ENCODE results near the gene ACTR1A.
"Not testable (repeated sequence)": the region's sequence is repeated elsewhere in the genome, so short reads cannot be mapped to it uniquely, and the experiment has no call there.

Gene ACTR1A

DNA sequence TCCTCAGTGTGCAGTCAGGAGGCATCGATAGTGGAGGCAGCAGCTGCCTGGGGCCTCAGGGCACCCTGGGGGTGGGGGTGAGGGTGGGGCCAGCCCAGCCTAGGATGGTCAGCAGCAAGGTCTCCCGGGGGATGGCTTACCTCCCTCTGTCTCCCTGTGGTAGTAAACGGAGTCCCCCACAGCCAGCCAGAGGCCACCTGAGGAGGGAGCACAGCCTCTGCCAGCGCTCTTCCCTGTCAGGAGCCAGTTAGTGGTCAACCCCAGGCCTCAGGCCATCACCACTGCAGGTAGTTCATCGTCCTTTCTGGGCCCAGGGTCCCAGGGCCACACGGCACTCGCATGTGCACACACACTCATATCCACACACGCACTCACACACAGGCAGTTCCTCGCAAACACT, 22.1 kb downstream of the ACTR1A start:
- no peak for DNase-seq

DNA sequence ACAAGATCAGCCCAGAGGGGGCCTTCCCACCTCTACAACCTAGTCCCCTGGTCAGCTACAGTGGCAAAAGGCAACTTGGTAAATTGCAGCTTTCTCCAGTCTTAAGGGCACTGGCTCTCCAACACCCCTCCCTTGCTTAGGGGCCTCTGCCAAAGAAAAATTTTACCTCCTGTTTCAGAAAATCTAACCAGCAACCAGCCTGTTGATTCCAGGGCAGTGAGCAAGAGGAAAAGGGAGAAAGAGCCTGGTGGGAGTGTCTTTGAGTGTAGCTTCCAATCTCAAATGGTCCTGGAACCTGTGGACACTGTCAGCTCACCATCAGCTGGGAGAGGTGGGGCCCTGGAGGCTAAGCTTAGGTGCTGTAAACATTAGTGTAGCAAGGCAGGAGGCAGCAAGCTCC, 22.9 kb downstream of the ACTR1A start:
- no peak for DNase-seq

DNA sequence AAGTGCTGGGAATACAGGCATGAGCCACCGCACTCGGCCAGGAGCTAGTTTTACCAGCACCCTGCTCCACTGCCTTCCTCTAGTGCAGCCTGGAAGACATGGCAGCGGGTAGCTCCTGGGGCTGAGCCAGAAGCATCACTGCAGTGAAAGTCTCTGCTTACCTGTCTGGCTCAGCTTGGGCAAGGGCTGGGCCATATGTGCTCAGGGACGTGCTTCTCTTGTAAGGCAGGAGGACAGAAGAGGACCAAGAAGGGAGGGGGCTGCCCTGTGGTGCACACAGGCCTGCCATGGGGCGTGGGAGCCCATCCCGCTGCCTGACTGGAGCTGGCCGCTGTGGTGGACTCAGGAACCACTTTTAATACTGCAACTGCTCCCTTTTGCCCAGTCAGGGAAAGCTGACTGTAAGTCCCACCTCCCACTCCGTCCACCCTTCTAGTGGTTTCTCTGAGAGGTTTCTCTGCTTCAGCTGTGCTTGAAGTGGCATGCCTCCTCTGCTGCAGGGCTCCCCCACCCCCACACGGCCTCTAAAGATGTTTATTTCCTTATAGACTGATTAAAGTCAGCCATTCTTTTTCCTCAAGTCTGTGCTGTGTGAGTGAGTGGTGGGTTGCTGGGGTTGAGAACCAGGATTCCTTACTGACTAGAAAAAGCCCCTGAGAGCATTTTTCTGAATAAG, 25.9 kb downstream of the ACTR1A start:
- no peak for DNase-seq

DNA sequence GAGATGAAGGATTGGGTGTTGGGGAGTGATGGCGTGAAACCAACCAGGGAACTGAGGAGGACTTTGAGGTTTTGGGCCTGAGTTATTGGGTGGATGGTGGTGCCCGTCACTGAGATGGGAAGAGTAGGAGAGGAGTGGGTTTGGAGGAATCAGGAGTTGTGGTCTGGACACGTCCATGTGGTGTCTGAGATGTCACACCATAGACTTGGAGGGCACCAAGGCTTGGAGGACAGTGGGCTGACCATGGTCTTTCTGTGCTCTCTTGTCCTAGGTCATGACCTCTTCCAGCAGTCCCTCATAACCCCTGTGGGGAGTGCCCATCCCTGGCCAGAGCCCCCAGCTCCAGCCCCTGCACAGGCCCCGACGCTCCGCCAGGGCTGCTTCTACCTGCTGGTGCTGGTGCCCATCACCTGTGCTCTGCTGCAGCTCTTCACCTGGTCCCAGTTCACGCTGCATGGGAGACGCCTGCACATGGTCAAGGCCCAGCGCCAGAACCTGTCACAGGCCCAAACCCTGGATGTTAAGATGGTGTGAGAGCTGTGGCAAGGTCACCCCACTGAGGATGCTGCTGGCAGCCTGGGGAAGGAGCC, 27.0 kb downstream of the ACTR1A start:
- no peak for DNase-seq

DNA sequence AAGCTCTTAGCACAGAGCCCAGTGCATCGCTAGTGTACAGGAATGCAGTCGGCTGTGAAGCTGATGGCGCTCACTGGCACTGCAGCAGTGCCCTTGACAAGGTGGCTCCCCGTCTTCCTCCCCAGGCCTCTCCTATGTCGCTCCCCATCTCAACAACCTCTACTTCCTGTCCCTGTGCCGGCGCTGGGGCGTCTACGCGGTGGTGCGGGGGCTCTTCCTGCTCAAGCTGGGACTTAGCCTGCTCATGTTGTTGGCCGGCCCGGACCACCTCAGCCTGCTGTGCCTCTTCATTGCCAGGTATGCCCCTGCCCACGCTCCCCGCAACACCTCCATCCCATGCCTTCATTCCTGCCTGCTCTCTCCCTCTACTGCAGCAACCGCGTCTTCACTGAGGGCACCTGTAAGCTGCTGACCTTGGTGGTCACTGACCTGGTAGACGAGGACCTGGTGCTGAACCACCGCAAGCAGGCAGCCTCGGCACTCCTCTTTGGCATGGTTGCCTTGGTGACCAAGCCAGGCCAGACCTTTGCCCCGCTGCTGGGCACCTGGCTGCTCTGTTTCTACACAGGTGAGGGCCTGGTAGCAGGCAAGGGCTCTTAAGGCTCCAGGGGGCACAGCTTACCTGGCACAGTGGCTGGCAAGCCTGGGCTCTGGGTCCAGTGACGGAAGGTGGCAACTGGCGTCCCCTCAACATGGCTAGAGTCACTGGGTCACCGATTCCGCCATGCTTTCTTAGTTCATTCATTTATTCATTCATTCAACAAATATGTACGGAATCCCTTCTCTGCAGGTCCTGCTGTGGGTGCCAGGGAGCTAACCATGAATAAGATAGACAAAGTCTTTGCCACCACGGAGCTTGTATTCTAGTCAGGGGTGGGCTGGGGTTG, 28.8 kb downstream of the ACTR1A start:
- DNase-seq, result no peak

DNA sequence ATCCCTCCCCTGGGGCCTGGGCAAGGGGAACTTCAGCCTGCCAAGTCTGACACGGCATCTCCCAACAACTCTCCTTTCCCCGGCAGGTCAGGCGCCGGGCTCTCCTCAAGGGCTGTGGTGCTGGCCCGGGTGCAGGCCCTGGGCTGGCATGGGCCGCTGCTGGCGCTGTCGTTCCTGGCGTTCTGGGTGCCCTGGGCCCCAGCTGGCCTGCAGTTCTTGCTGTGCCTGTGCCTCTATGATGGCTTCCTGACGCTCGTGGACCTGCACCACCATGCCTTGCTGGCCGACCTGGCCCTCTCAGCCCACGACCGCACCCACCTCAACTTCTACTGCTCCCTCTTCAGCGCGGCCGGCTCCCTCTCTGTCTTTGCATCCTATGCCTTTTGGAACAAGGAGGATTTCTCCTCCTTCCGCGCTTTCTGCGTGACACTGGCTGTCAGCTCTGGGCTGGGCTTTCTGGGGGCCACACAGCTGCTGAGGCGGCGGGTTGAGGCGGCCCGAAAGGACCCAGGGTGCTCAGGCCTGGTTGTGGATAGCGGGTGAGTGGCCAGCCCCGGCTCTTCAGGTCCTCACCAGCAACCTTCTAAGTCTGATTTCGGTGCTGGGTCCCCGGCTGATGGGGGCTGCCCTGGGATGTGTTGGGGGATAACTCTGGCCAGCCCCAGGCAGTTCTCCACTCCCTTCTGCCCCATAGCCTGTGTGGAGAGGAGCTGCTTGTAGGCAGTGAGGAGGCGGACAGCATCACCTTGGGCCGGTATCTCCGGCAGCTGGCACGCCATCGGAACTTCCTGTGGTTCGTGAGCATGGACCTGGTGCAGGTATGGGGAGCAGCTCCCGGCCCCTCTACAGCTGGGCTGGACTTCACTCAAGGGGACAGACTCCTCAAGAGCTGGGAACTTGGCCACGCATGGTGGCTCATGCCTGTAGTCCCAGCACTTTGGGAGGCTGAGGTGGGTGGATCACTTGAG, 31.6 kb downstream of the ACTR1A start:
- DNase-seq, result no peak

DNA sequence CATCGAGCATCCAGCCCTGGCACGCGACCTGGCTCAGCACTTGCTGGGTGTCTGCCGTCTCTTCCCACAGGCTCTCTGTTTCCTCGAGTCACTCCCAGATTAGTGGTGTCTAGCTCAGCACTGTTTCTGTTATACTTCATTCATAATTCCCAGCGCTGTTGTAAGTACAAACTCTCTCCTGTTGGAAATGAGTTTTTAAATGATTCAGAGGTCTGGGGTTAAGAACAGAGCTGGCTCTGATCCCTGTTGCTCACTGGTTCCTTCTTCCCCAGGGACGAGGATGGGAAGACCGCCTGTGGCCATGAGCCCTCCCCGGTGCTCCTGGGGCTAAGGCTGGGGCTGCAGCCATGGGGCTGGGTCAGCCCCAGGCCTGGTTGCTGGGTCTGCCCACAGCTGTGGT, 33.8 kb downstream of the ACTR1A start:
- no peak for DNase-seq

DNA sequence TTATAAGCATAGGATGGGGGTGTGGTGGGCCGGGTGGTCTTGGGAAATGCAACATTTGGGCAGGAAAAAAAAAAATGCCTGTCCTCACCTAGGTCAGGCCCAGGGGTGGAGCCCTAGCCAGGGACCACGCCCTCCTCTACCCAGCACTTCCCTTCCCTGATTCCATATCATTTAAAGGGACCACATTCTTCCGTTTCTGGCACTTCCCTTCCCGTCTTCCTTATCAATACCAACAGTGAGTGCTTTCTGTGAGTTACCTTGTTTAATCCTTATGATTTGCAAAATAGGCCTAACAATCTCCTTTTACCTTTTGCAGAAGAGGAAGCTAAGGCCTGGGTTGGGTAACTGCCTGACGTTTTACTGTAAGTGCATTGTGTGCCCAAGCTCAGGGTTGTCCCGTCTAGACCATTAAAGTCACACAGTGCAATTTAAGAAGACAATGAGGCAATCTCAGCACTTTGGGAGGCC, 34.5 kb downstream of the ACTR1A start:
- DNase-seq, result peak; percentile 67 to 75

DNA sequence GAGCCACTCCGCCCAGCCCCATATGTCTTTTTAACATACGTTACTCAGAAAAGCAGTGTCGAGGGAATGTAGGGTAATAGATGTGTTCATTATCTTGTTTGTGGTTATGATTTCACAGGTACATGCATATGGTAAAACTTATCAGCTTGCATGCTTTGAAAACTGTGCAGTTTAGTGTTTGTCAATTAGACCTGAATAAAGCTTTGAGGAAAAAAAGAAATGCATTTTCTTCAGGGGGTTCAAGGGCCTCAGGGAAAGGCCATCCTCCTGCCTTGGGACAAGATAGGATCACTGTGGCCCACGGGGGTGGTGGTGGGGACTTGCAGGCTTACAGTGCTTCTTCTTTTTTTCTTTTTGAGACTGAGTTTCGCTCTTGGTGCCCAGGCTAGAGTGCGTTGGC, 35.2 kb downstream of the ACTR1A start:
- DNase-seq, result no peak

DNA sequence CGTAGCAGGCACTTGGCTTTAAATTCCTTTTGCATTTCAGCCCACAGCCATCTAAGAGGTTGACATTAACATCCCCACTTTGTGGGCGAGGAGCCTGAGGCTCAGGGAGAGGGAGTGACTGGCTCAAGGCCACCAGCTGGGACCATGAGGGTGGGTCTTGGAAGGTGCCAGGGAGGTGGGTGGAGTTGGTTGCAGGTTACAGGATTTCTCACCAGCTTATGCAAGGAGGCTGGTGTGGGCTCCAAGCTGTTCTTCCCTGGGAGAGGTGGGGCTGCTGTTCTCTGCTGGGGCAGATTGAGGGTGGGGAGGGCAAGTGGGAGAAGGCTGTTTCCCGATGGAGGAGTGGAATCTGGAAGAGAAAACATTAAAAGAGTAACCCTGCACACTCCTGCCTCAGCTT, 37.0 kb downstream of the ACTR1A start:
- DNase-seq, result no peak

DNA sequence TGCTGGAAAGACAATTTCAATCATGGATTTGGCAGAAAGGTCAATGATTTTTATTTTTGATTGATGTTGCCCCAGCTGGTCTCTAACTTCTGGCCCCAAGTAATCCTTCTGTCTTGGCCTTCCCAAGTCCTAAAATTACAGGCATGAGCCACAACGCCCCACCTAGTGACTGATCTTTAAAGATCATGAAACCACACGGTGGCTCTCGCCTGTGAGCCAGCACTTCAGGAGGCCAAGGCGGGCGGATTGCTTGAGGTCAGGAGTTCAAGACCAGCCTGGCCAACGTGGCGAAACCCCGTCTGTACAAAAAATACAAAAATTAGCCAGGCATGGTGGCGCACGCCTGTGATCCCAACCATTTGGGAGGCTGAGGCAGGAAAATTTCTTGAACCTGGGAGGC, 38.5 kb downstream of the ACTR1A start:
- DNase-seq, result no peak

DNA sequence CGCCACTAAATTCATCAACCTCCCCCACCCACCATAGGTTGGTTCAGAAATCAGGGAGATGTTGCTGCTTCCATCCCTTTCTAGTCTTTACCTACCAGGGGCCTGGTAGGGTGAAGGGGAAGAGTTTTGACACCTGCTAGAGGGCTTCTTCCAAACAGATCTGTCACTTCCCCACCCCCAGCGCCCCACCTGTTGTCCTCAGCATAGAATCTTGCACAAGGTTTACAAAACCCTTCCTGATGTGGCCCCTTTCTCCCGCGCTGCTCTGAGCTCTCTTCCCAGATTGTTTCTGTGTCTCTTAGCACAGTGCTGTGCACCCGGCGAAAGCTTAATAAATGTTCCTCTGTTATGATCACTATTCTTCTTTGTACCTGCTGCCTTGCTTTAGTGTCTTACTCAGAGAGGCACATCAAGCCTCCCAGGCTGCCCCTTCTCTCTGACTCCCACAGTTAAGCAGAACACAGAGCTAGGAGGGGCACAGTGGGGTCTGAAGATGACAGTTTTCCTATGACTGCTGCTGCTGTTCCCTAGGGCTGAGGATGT, 39.9 kb downstream of the ACTR1A start:
- DNase-seq, result no peak

DNA sequence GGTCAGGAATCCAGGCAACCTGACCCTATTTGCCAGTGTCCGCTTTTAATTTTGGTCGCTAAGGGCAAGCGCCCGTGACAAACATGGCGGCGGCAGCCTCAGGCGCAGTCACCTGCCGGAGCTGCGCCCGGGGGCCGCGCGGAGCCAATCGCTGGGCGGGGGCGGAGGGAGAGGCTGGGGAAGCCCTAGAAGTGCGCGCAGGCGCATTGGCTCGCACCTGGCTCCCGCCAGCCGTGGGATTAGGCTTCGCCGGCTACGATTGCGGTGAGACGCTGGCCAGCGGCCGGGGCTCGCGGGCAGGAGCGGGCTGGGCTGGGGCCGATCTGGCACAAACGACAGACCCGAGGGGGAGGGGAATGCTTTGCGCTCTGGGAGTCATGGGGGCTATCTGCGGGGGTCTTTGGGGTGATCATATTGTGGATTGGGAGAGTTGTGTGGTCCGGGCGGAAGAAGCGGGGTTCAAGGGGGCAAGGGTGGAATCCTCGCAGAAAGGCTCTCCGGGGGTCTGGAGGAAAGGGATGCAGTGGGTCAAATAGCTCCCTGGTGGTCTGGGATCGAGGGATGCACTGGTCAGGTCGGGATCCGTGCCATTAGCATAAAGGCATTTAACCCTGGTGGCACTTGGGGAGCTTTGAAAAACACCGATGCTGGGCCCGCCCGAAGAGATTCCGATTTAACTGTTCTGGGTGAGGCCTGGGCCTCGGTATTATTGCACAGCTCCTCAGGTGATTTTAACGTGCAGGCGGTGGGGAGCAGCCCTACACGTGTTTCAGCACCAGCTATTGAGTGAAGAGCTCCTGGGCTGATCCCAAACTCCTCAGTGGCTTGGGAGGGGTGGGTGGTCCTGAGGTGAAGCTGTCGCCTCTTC, 41.1 kb downstream of the ACTR1A start:
- DNase-seq, result peak; percentile 79 to 84

DNA sequence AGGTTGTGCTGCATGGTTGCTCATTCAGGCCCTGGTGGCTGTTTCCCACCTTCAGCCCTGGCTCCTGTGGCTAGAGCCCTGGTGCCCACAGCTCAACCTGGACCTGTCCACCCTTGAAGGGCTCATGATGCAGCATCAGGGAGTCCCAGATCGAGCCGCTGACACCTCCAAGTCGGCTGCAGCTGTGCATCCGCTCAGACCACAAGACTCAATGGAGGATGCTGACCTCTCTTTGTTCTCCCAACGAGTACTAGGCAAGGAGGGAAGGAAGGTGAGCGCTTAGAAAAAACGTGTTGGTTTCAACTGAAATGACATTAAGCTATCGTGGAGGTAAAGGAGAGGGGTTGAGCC, 41.7 kb downstream of the ACTR1A start:
- no peak for DNase-seq

DNA sequence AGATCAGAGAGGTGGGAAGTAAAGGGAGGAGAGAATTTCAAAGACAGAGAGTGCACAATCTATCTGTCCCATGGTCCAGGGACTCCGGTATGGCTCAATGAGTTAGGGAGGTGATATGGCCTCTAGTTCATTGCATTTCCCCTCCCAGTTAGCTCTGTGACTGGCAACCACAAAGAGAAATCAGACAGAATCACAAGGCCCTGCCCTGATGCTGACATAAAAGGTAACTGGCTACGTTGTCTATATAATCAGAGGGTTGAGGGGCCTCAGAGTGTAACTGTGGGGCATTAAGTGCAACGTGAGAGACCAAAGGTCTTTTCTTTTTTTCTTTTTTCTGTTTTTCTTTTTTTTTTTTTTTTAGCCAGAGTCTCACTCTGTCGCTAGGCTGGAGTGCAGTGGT, 43.9 kb downstream of the ACTR1A start:
- no peak for DNase-seq

DNA sequence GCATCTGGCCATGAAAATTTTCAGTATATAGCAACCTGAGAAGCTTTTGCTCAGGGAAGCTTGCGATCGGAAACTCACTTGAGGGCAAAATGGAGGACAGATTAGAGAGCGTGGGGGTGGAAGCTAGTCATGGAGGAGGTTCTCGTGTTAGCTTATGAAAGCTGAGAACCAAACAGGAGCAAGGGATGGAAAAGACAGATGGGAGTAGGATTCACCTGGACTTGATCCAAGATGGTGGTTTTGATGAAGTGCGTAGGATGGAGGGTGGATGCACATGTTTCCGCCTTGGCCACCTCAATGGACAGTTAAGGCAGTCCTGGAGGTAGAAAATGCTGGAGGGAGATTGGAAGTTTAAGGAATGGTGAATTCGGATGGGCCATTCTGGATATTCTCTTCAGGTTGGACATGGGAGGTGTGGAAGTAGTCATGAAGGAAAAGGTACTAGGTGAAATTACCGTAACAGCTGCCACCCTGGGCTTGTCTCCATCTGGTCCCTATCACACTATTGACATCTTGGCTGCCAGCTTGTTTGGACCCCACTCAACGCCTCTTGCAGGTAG, 44.8 kb downstream of the ACTR1A start:
- DNase-seq, result no peak

DNA sequence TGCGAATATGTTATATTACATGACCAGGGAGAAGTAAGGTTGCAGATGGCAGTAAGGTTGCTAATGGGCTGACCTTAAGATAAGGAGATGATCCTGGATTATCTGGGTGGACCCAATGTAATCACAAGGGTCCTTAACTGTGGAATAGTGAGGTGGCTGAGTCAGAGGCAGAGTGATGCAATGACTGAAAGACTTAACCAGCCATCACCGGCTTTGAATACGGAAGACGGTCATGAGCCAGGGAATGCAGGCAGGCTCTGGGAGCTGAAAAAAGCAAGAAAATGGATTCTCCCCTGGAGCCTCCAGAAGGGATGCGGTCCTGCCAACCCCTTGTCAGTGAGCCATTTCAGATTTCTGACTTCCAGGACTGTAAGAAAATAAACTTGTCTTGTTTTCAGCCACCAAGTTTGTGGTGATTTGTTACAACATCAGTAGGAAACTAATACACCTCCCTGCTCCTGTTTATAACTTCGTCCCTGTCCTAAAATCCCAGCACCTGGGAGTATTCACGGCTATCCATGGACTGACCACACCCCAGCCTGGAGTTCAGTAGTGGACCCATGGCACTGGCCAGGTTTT, 46.5 kb downstream of the ACTR1A start:
- DNase-seq, result peak; percentile 78 to 84

DNA sequence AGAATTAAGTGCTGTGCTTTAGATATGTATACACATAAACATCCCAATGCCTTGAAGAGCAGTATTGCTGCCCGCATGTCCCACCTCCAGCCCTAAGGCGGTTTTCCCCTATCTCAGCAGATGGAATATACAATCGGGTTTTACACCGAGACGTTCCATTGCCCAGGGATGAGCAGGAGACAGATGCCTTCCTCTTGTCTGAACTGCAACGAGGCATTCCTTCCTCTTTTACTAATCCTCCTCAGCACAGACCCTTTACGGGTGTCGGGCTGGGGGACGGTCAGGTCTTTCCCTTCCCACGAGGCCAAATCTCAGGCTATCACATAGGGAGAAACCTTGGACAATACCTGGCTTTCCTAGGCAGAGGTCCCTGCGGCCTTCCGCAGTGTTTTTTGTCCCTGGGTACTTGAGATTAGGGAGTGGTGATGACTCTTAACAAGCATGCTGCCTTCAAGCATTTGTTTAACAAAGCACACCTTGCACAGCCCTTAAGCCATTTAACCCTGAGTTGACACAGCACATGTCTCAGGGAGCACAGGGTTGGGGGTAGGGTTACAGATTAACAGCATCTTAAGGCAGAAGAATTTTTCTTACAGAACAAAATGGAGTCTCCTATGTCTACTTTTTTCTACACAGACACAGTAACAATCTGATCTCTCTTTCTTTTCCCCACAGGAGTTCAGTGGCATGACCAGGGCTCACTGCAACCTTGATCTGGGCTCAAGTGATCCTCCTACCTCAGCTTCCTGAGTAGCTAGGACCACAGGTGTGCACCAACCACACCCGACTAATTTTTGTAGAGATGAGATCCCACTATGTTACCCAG, 47.6 kb downstream of the ACTR1A start:
- not testable (repeated sequence) for DNase-seq

DNA sequence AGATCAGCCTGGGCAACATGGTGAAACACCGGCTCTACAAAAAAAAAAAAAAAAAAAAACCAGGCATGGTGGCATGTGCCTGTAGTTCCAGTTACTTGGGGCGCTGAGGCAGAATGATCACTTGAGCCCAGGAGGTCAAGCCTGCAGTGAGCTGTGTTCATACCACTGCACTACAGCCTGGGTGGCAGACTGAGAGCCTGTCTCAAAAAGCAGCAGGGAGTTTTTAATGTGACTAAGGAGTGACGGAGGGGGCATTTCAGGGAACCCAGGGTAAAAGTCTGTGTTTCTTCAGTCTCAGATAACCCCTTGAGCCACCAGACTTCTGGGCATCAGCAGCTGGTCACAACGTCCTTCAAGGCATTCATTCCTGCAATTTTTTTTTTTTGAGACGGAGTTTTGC, 49.0 kb downstream of the ACTR1A start:
- peak; percentile 23 to 47 for DNase-seq

Data from inflammatory macrophage treated with lipopolysaccharide for 1 hour (primary cell).